GM18858 (cell line): ENCODE results near the gene ACSM2B.
"Not testable (repeated sequence)": the region's sequence is repeated elsewhere in the genome, so short reads cannot be mapped to it uniquely, and the experiment has no call there.

Experiments used
- ATAC-seq: cut with Tn5 transposase; IDR thresholded peaks from one replicate; pipeline ENCODE4 v1.9.1; 2021; ENCODE audit not compliant: unreplicated experiment

ACSM2B gene

DNA sequence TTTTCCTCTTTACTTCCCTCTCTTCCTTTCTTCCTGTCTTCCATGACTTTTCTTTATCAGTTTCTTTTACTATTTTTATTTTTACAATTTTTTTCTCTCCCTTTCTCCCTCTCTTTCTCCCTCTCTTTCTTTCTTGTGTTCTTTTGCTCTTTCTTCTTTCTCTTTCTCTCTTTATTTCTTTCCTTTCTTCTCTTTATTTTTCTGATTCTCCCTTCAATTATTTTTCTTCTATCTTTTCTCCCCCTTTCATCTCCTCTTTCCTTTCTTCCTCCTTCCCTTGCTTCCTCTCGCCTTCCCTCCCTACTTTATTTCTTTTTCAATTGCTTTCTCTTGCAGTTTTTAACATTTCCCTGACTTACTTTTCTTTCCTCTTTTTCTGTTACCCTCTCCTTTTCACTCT, 39.5 kb downstream of the ACSM2B start:
- ATAC-seq = not testable (repeated sequence)

DNA sequence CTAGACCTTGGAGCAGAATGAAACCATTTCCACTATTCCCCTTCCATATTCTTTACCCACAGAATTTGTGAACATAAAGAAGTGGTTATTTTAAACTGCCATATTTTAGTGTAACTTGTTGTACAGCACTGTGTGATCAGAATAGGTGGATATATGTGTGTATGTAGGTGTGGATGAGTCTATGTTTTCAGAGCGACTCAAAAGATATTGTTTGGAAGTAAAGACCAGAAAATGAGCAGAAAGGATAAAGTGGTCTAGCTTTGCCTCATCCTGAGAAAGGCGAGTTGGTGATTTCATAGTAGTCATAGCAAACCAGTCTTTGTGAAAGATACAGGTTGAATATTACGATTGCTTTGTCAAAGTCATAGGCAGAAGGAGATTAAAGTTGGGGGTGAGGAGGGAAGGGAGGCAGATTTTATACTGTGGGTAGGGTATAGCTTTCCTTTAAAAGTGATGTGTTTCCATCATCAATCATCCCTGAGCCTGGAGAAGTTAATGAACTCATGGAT, 43.8 kb downstream of the ACSM2B start:
- ATAC-seq = not testable (repeated sequence)

GRCh38 chr16:20531795-20532194, 44.4 kb downstream of the ACSM2B start:
- not testable (repeated sequence) for ATAC-seq

GRCh38 chr16:20520103-20520502, 56.1 kb downstream of the ACSM2B start:
- ATAC-seq = no peak

DNA sequence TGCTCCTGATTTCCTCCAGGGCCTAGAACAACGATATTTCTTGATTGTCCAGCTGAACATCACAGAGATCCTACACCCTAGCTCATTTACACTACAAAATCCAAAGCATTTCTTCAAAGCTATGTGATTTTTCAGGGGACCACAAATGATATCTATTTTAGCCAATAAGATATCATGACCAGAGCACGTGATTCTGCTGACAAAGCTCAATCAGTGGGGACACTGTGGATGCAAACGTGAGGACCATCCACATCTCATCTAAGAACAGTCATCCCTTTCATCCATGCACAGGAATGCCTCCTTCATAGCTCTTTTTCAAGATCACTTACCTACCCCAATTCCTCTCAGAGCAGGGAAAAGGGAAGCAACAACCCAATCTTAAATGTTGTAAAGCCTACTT, 56.9 kb downstream of the ACSM2B start:
- no peak for ATAC-seq

DNA sequence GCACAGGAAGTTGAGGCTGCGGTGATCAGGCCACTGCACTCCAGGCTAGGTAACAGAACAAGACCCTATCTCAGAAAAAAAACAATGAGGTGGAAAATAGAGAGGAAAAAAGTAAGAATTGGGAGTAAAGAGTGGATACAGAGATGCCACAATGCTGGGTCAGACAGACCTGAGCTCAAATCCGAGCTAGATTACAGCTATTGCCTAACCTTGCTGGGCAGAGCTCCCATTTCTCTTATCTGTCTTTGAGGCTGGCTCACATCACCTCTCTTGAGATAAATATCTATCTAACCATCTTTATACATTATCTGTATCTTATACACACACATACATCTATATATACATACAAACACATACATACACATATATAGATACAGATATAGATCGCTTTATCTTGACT, 59.0 kb downstream of the ACSM2B start:
- no peak for ATAC-seq

GRCh38 chr16:20515688-20516090, 60.5 kb downstream of the ACSM2B start:
- no peak for ATAC-seq

GRCh38 chr16:20510323-20510722, 65.8 kb downstream of the ACSM2B start:
- no peak for ATAC-seq

DNA sequence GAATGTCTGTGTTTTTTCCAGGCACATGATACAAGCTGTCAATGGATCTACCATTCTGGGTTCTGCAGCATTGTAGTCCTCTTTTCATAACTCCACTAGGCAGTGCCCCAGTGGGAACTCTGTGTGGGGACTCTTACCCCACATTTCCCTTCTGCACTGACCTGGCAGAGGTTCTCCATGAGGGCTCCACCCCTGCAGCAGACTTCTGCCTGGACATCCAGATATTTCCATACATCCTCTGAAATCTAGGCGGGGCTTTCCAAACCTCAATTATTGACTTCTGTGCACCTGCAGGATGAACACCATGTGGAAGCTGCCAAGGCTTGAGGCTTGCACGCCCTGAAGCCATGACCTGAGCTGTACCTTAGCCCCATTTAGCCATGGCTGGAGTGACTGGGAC, 68.9 kb downstream of the ACSM2B start:
- no peak for ATAC-seq

DNA sequence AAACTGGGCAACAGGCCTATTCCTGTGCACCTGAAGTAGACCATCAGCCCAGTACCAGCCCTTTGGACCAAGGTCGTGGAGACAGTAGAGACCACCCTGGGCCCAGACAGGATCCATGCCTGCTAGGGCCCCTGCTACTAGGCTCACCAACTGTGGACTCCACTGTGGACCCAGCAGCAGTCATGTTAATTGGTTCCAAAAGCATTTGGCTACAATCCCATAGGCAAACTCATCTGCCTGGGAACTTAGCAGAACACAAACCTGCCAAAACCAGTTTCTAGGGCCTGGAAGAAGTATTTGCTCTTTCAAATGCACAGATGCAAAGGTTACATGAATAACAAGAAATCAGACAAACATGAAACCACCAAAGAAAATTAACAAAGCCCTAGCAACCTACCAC, 71.7 kb downstream of the ACSM2B start:
- ATAC-seq = no peak

DNA sequence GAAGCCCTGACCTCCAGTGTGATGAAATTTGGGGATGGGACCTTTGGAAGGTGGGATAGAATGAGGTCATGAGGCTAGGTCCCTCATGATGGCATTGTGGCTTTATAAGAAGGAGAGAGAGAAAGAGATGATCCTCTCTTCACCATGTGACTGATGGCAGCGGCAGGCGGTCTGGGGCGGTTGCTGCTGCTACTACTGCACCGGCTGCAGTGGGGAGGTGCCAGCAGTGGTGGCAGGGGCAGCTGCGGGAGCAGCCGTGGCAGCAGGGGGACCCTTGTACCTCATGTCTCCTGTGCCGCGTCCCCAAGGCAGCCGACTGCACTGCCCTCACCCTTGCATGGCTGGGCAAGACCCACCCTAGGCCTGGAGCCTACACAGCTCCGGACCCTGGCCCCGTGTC, 84.7 kb downstream of the ACSM2B start:
- not testable (repeated sequence) for ATAC-seq

DNA sequence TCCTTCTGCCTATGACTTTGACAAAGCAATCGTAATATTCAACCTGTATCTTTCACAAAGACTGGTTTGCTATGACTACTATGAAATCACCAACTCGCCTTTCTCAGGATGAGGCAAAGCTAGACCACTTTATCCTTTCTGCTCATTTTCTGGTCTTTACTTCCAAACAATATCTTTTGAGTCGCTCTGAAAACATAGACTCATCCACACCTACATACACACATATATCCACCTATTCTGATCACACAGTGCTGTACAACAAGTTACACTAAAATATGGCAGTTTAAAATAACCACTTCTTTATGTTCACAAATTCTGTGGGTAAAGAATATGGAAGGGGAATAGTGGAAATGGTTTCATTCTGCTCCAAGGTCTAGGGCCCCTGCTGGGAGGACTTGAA, 85.2 kb downstream of the ACSM2B start:
- ATAC-seq = not testable (repeated sequence)
